HG02571 (cell line): ENCODE results near the gene ICA1.

Source experiments
- ATAC-seq: cut with Tn5 transposase; IDR thresholded peaks from one replicate; pipeline ENCODE4 v1.9.1; 2021; ENCODE audit warnings: mild to moderate bottlenecking, moderate library complexity; ENCODE audit not compliant: unreplicated experiment

The ICA1 gene

GRCh38 chr7:8204339-8205030 is 57.5 kb downstream of the ICA1 start:
- ATAC-seq = no peak

GRCh38 chr7:8201846-8202441 is 60.0 kb downstream of the ICA1 start:
- ATAC-seq = no peak

- ATAC-seq = no peak
Observed at GRCh38 chr7:8200717-8201116, 61.2 kb downstream of the ICA1 start.

GRCh38 chr7:8200316-8200715 is 61.7 kb downstream of the ICA1 start:
- no peak for ATAC-seq

- no peak for ATAC-seq
Observed at GRCh38 chr7:8197994-8198698, 63.8 kb downstream of the ICA1 start.

GRCh38 chr7:8192897-8193296 is 69.1 kb downstream of the ICA1 start:
- no peak for ATAC-seq

- ATAC-seq = peak; percentile 76
Observed at GRCh38 chr7:8190119-8190895, 71.7 kb downstream of the ICA1 start.

- ATAC-seq = no peak
Observed at GRCh38 chr7:8189625-8190024, 72.3 kb downstream of the ICA1 start.

GRCh38 chr7:8185926-8186683 is 75.9 kb downstream of the ICA1 start:
- ATAC-seq = no peak

GRCh38 chr7:8184221-8184620 is 77.7 kb downstream of the ICA1 start:
- no peak for ATAC-seq

- ATAC-seq = no peak
Observed at GRCh38 chr7:8179486-8179885, 82.5 kb downstream of the ICA1 start.

- ATAC-seq = no peak
Observed at GRCh38 chr7:8178353-8178752, 83.6 kb downstream of the ICA1 start.

- peak; percentile 49 for ATAC-seq
Observed at GRCh38 chr7:8177109-8177933, 84.6 kb downstream of the ICA1 start.

- ATAC-seq = peak; percentile 69
Observed at GRCh38 chr7:8176370-8177081, 85.4 kb downstream of the ICA1 start.

GRCh38 chr7:8175929-8176369 is 86.0 kb downstream of the ICA1 start:
- ATAC-seq = no peak

- ATAC-seq = no peak
Observed at GRCh38 chr7:8172372-8173354, 89.3 kb downstream of the ICA1 start.

- no peak for ATAC-seq
Observed at GRCh38 chr7:8169171-8169570, 92.8 kb downstream of the ICA1 start.

GRCh38 chr7:8168336-8168735 is 93.6 kb downstream of the ICA1 start:
- ATAC-seq = no peak
